Right atrium auricular region (tissue), 2 donors: ENCODE results near the gene RPSA. TPM values are rescaled to one million over a fixed set of nuclear protein-coding genes. Genes with fewer than 3 reads are reported as not detected.

Experiments
- DNase-seq: peaks from one replicate; pipeline ENCODE4 v3.0.0-alpha.2; 2019; ENCODE audit warnings: low spot score
- H3K27ac ChIP-seq, 2 donors: fragments of 200-600 bp; sonication (generic); 1 replicate in 1 of 2; 2 replicates in 1 of 2; pipeline ENCODE4 v1.5.1; 2016 to 2019
- H3K27me3 ChIP-seq, 2 donors: fragments of 200-600 bp; sonication (generic); one replicate each; pipeline versions ENCODE4 v1.5.1 to v1.6.0; 2017 to 2019
- H3K36me3 ChIP-seq: fragments of 200-600 bp; sonication (generic); one replicate; pipeline ENCODE4 v1.5.1; 2016
- H3K4me1 ChIP-seq, 2 donors: fragments of 200-600 bp; sonication (generic); one replicate each; pipeline versions ENCODE4 v1.5.1 to v1.6.0; 2017 to 2019
- H3K4me3 ChIP-seq, 2 donors: fragments of 200-600 bp; sonication (generic); 1 replicate in 1 of 2; 2 replicates in 1 of 2; pipeline ENCODE4 v1.5.1; 2017 to 2019; ENCODE audit warnings: mild to moderate bottlenecking in 1 of 2, moderate library complexity in 1 of 2
- H3K9me3 ChIP-seq, 2 donors: fragments of 200-600 bp; sonication (generic); one replicate each; pipeline ENCODE4 v1.5.1; 2019
- total RNA-seq, 2 donors: library from RNA; depleted of rRNA; stranded (reverse); fragments of >200 nt; gene quantifications; one replicate each; pipeline ENCODE4 v1.1.0, GENCODE V29; 2016
- TF ChIP-seq, protein P1 (sequence below), 2 donors: fragments of 200-600 bp; sonication (generic); IDR thresholded peaks; one replicate each; pipeline ENCODE4 v1.5.1; 2019; ENCODE audit warnings: antibody characterized with exemption in 2 of 2

RPSA gene
- total RNA-seq, 2 donors from 2014 or later, result 351 to 628 TPM

DNA sequence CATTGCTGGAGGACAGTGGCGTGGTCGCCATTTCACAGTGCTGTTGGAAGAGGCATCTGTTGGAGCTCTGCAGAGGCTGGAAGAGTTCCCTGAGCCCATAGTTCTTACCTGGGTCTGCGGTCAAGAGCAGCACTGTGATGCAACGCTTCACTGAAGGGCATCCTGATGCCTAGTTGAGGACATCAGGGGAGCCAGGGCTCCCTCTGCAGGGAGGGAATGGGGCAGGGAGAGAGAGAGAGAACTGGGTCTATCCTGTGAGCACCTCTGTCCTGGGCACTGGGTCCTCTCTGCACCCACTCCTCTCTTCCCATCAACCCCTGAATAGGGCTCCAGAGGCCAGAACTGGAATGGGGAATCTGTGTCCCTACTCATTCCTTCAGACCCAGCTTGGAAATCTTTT, 37.0 kb downstream of the RPSA start:
- no peak for DNase-seq
- H3K4me3 ChIP-seq, result no peak overlapping the region
- TF ChIP-seq, protein P1, sequence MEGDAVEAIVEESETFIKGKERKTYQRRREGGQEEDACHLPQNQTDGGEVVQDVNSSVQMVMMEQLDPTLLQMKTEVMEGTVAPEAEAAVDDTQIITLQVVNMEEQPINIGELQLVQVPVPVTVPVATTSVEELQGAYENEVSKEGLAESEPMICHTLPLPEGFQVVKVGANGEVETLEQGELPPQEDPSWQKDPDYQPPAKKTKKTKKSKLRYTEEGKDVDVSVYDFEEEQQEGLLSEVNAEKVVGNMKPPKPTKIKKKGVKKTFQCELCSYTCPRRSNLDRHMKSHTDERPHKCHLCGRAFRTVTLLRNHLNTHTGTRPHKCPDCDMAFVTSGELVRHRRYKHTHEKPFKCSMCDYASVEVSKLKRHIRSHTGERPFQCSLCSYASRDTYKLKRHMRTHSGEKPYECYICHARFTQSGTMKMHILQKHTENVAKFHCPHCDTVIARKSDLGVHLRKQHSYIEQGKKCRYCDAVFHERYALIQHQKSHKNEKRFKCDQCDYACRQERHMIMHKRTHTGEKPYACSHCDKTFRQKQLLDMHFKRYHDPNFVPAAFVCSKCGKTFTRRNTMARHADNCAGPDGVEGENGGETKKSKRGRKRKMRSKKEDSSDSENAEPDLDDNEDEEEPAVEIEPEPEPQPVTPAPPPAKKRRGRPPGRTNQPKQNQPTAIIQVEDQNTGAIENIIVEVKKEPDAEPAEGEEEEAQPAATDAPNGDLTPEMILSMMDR (IDR thresholded peaks at IDR 0.05), result no peak
- H3K27ac ChIP-seq, result no peak overlapping the region
- H3K27me3 ChIP-seq, result no peaks in the 10 kb centered on the region
- H3K9me3 ChIP-seq, result no peaks in the 10 kb centered on the region
- H3K36me3 ChIP-seq, result no peaks in the 10 kb centered on the region
- no peaks in the 10 kb centered on the region for H3K4me1 ChIP-seq

DNA sequence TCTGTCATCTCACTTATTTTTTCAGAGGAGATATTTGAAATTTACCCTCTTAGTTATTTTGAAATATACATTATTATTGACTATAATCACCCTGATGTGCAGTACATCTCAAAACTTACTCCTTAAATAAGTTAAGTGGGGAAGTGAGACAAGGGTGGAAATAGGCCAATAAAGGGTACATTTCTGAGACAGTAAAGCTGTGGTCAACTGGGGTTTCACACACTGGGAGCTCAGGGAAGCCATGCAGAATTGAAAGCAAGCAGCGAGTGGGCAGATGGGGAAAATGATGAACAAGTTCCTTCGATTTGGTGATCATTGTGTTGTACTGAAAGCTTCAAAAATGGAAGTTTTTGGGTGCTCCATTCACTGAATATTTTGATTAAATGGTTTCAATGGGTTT, 39.4 kb downstream of the RPSA start:
- Histone ChIP-seq H3K27me3 (no peaks in the 10 kb centered on the region), H3K27ac (no peak overlapping the region), H3K36me3 (no peaks in the 10 kb centered on the region), H3K9me3 (no peaks in the 10 kb centered on the region), H3K4me1 (no peaks in the 10 kb centered on the region), H3K4me3 (no peak overlapping the region)
- TF ChIP-seq, protein P1 (IDR thresholded peaks at IDR 0.05), result no peak
- no peak for DNase-seq

DNA sequence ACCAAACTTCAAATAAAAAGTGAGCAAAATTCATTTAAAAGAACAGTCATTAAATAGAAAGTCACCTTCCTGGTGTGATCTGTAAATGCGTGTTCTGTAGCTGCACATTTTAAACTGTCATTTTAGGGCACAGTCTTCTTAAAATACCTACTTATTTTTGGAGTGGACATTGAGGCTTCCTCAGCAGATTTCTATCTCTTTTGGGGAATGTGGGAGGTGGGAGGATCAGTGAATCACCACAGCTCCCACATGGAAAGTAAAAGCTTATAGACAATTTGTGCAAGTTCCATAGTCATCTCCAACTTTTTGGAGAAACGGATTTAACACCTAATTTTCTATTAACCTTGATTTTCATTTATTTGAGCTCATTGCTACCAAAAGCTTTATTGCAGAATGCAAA, 39.9 kb downstream of the RPSA start:
- no peak for DNase-seq
- Histone ChIP-seq H3K9me3 (no peaks in the 10 kb centered on the region), H3K27ac (no peak overlapping the region), H3K27me3 (no peaks in the 10 kb centered on the region), H3K4me1 (no peaks in the 10 kb centered on the region), H3K4me3 (no peak overlapping the region), H3K36me3 (no peaks in the 10 kb centered on the region)
- TF ChIP-seq, protein P1 (IDR thresholded peaks at IDR 0.05), result no peak

DNA sequence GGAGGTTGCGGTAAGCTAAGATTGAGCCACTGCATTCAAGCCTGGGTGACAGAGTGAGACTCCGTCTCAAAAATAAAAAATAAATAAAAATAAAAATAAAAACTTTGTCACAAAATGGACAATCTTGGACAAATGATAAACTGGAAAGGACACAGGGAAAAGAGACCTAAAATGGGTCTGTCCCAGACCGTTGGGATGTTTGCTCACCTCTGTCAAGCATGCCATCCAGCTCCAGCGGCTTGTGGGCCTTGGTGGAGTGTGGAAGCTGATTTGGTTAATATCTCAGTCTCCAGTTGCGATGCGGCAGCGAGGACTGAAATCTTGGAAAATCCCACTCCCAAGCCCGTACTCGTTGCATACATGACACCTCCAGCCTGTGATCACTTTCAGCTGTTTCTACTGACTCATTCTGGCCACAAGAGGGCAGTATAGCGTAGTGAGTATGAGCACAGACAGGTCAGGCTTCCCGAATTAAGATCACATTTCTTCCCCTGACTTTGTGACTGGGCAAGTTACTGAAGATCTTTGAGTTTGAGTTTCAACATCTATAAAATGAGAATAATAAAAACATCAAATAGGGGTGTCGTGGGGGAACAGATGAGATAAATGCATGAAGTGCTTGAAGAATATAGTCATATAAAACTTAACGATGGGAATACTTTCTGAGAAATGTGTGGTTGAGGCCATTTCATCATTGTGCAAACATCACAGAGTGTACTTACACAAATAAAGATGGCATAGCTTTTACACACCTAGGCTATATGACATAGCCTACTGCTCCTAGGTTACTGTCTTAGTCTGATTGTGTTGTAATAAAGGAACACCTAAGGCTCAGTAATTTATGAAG, 41.3 kb downstream of the RPSA start:
- Histone ChIP-seq H3K4me1 (no peaks in the 10 kb centered on the region), H3K36me3 (no peaks in the 10 kb centered on the region), H3K9me3 (no peaks in the 10 kb centered on the region), H3K4me3 (no peak overlapping the region), H3K27ac (no peak overlapping the region), H3K27me3 (no peaks in the 10 kb centered on the region)
- TF ChIP-seq, protein P1 (IDR thresholded peaks at IDR 0.05), result peak; percentile 72 to 89
- DNase-seq, result peak; percentile 81

DNA sequence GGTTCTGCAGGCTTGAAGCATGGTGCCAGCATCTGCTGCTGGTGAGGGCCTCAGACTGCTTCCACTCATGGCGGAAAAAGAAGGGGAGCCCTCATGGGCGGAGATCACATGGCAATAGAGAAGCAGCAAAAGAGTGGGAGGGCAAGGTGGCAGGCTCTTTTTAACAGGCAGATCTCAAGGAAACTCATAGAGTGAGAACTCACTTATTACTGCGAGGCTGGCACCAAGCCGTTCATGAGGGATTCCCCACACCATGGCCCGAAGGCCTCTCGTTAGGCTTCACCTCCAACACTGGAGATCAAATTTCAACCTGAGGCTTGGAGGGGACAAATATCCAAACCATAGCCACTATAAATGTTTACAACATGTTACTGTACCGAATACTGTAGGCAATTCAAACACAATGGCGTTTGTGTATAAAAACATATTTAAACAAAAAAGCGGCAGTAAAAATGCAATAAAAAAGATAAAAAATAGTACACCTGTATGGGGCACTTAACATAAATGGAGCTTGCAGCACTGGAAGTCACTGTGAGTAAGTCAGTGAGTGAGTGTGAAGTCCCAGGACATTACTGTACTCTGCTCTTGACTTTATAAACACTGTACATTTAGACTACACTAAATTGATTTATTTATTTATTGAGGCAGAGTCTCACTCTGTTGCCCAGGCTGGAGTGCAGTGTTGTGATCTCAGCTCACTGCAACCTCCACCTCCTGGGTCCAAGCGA, 42.1 kb downstream of the RPSA start:
- Histone ChIP-seq H3K4me3 (no peak overlapping the region), H3K27me3 (no peaks in the 10 kb centered on the region), H3K27ac (no peak overlapping the region), H3K4me1 (no peaks in the 10 kb centered on the region), H3K9me3 (no peaks in the 10 kb centered on the region), H3K36me3 (no peaks in the 10 kb centered on the region)
- TF ChIP-seq, protein P1 (IDR thresholded peaks at IDR 0.05), result no peak
- no peak for DNase-seq
